ENCODE results near the gene SLFN12.

The SLFN12 gene

DNA sequence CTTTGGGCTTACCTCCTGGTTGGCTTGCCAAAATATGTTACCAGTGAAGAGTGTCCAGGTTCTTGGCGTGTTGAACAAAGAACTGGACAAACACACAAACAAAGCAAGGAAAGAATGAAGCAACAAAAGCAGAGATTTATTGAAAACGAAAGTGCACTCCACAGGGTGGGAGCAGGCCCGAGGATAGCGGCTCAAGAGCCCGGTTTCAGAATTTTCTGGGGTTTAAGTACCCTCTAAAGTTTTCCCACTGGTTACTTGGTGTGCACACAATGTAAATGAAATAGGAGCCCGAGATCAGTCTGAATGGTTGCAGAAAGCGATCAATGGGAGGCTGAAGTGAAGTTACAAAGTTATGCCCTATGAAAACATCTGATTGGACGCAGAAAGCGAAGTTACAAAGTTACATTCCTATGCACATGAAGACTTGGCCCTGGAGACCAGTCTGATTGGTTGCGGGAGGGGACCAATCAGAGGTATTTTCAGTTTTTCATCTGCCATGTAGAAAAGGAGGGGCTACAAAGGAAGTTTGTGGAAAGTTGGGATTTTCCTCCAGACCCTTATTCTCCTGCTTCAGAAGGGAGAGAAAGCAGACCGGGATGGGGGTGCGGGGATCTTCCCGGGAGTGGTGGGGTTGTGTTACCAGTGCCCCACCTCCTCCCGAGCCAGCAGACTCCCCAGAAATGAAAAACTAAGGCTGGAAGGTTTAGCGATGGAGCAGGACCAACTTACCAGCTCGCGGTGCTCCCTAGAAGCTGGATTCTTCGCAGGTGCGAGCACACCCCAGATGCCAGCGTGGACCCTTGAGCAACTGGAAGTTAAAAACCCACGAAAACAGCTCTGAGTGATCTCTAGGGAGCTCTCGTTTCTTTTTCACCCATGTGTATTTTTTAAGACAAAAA lies at the start of gene SLFN12:
SLFN12 (minus strand) TSS at position 325 of the 899 bp plus-strand sequence. CDS start 9,472 bp downstream, outside the sequence.
- Histone ChIP-seq H3K4me2 (ENCODE audit: low read length) (peak within 1 kb of the TSS; percentile 50), H3K4me3 (ENCODE audit: low read depth, low read length) (peak within 1 kb of the TSS; percentile 53), H3K9me3 (ENCODE audit: control insufficient read depth, low read length) (no peaks in the 10 kb centered on the region), H3K27me3 (ENCODE audit: control insufficient read depth, insufficient read depth, low read length) (no peaks in the 10 kb centered on the region), H2AFZ (peak within 1 kb of the TSS; percentile 79), H3K4me1 (peaks cover 6% of the 10 kb centered on the region), H3K9ac (no peak within 1 kb of the TSS), H3K79me2 (no peaks in the 10 kb centered on the region), H3K27ac (peak within 1 kb of the TSS; percentile 37), H3K36me3 (ENCODE audit: control insufficient read depth, insufficient read depth, low read length) (no peaks in the 10 kb centered on the region)
- TF ChIP-seq, protein P1, sequence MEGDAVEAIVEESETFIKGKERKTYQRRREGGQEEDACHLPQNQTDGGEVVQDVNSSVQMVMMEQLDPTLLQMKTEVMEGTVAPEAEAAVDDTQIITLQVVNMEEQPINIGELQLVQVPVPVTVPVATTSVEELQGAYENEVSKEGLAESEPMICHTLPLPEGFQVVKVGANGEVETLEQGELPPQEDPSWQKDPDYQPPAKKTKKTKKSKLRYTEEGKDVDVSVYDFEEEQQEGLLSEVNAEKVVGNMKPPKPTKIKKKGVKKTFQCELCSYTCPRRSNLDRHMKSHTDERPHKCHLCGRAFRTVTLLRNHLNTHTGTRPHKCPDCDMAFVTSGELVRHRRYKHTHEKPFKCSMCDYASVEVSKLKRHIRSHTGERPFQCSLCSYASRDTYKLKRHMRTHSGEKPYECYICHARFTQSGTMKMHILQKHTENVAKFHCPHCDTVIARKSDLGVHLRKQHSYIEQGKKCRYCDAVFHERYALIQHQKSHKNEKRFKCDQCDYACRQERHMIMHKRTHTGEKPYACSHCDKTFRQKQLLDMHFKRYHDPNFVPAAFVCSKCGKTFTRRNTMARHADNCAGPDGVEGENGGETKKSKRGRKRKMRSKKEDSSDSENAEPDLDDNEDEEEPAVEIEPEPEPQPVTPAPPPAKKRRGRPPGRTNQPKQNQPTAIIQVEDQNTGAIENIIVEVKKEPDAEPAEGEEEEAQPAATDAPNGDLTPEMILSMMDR (IDR thresholded peaks at IDR 0.05) = no peak

DNA sequence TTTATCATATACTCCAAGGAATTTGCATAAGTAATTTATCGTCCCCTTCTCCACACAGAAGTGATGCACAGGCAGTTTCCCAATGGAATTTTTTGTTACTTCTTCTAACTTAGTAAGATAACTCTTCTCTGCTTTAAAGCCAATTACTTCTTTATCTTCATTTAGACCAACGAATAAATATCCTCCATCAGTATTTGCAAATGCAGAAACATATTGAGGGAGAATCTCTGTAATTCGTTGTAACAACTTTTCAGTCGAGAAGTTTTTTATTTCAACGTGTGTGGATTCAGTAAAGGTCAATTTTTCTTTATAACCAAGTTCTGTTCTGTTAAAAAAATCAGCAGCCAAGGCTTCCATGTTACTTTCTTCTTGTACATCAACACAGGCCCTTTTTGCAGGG lies 47.0 kb upstream of the SLFN12 start:
- no peaks in the 10 kb centered on the region for H3K4me1 ChIP-seq
- H3K27ac ChIP-seq = no peak overlapping the region
- H3K9ac ChIP-seq = no peak overlapping the region
- H3K4me3 ChIP-seq (ENCODE audit: low read depth, low read length) = no peak overlapping the region
- no peaks in the 10 kb centered on the region for H3K27me3 ChIP-seq (ENCODE audit: control insufficient read depth, insufficient read depth, low read length)
- no peaks in the 10 kb centered on the region for H3K9me3 ChIP-seq (ENCODE audit: control insufficient read depth, low read length)
- no peak overlapping the region for H2AFZ ChIP-seq
- H3K4me2 ChIP-seq (ENCODE audit: low read length) = no peak overlapping the region
- TF ChIP-seq, protein P1 (IDR thresholded peaks at IDR 0.05) = no peak
- H3K79me2 ChIP-seq = no peaks in the 10 kb centered on the region
- no peaks in the 10 kb centered on the region for H3K36me3 ChIP-seq (ENCODE audit: control insufficient read depth, insufficient read depth, low read length)

DNA sequence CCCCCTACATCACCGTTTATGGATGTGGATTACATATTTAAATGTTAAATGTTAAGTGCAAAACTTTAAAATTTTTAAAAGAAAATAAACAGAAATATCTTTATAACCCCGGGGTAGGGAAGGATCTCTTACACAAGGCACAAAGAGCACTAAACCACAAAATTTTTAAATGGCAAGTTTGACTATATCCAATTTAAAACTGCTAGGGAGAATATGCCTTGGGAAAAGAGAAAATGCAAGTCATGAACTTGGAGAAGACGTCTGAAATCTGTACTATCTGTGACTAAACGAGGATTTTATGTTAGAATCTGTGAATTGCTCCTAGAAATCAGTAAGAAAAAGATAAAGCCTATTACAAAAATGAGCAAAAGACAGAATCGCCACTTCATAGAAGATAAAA lies 44.9 kb upstream of the SLFN12 start:
- TF ChIP-seq, protein P1 (IDR thresholded peaks at IDR 0.05) = no peak
- H3K9ac ChIP-seq = no peak overlapping the region
- H3K27ac ChIP-seq = no peak overlapping the region
- no peak overlapping the region for H3K4me3 ChIP-seq (ENCODE audit: low read depth, low read length)
- no peaks in the 10 kb centered on the region for H3K4me1 ChIP-seq
- no peaks in the 10 kb centered on the region for H3K27me3 ChIP-seq (ENCODE audit: control insufficient read depth, insufficient read depth, low read length)
- H2AFZ ChIP-seq = no peak overlapping the region
- H3K79me2 ChIP-seq = no peaks in the 10 kb centered on the region
- H3K36me3 ChIP-seq (ENCODE audit: control insufficient read depth, insufficient read depth, low read length) = no peaks in the 10 kb centered on the region
- no peak overlapping the region for H3K4me2 ChIP-seq (ENCODE audit: low read length)
- H3K9me3 ChIP-seq (ENCODE audit: control insufficient read depth, low read length) = no peaks in the 10 kb centered on the region

DNA sequence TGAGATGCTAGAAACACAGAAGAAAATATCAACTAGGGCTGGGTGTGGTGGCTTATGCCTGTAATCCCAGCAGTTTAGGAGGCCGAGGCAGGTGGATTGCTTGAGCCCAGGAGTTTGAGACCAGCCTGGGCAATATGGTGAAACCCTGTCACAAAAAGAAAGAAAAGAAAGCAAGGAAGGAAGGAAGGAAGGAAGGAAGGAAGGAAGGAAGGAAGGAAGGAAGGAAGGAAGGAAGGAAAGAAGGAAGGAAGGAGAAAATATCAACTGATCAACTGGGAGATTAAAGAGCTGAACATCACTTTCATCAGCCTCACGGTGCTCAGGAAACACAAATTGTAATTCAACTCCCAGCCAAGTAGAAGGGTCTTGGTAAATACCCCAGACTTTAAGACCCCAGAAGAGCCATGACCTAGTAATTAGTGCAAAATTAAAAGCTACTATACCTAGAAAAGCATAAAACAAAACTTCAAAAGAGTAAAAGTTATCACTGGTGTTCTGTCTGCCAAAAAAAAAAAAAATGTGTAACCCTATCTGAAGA lies 44.1 kb upstream of the SLFN12 start:
- no peak overlapping the region for H3K9ac ChIP-seq
- H3K4me3 ChIP-seq (ENCODE audit: low read depth, low read length) = no peak overlapping the region
- no peaks in the 10 kb centered on the region for H3K36me3 ChIP-seq (ENCODE audit: control insufficient read depth, insufficient read depth, low read length)
- no peak overlapping the region for H3K4me2 ChIP-seq (ENCODE audit: low read length)
- TF ChIP-seq, protein P1 (IDR thresholded peaks at IDR 0.05) = no peak
- H3K79me2 ChIP-seq = no peaks in the 10 kb centered on the region
- no peak overlapping the region for H3K27ac ChIP-seq
- no peaks in the 10 kb centered on the region for H3K4me1 ChIP-seq
- no peak overlapping the region for H2AFZ ChIP-seq
- H3K9me3 ChIP-seq (ENCODE audit: control insufficient read depth, low read length) = no peaks in the 10 kb centered on the region
- no peaks in the 10 kb centered on the region for H3K27me3 ChIP-seq (ENCODE audit: control insufficient read depth, insufficient read depth, low read length)

Data from parathyroid adenoma (tissue), 2 donors.